GM13976 (cell line): Measurements from ENCODE around the gene ATF7.

ENCODE experiments used
- DNase-seq: peaks from one replicate; pipeline ENCODE4 v3.0.0; 2012; ENCODE audit warnings: low spot score
- in situ Hi-C: fragments of 300-500 bp; cut with MboI; formaldehyde crosslinking; loops from one replicate; pipeline ENCODE4 v1.12.0; 2022; ENCODE audit warnings: low sequenced_read_pairs, mixed read lengths, inconsistent platforms; ENCODE audit not compliant: unreplicated experiment
- TF ChIP-seq, protein P1 (sequence below): IDR thresholded peaks from 2 replicates; pipeline ENCODE4 v1.5.1; 2012; ENCODE audit warnings: borderline replicate concordance, mild to moderate bottlenecking; ENCODE audit not compliant: insufficient read depth; ENCODE audit errors: extremely low read depth, missing control alignments, control extremely low read depth

ATF7 gene

DNA sequence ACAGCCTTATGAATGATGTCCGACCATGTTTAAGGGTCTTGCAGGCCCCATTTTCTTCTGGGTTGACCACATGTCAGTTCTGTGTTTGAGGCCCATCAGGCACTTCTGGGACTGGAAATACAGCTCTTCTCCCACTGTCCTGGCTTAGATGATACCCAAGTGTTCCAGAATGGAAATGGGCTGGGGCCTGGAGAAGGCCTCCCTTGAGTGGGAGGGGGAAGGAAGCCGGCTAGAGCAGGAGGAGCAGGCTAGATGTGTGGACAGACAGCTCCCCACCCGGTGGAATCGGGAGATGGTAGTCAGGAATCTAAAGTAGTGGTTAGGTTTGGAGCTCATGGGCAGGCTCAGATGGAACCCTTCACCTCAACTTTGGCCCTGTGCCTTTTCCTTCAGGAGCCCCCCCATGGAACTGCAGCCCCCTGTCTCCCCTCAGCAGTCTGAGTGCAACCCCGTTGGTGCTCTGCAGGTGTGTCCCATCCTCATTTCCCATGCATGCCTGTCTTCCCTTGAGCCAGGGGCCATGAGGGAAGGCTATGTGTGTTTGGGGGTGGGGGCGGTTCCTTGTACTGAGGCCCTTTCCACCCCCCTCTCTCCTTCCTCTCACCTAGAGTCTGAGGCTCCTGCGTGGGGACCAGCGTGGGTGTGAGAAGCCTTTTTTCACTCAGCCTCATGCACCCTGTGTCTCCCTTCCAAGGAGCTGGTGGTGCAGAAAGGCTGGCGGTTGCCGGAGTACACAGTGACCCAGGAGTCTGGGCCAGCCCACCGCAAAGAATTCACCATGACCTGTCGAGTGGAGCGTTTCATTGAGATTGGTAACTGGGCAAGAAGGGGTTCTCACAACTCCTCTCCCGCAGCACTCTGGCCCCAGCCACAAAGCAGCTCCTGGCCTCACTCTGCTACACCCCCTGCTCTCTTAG lies 121.9 kb downstream of the ATF7 start:
- TF ChIP-seq, protein P1, sequence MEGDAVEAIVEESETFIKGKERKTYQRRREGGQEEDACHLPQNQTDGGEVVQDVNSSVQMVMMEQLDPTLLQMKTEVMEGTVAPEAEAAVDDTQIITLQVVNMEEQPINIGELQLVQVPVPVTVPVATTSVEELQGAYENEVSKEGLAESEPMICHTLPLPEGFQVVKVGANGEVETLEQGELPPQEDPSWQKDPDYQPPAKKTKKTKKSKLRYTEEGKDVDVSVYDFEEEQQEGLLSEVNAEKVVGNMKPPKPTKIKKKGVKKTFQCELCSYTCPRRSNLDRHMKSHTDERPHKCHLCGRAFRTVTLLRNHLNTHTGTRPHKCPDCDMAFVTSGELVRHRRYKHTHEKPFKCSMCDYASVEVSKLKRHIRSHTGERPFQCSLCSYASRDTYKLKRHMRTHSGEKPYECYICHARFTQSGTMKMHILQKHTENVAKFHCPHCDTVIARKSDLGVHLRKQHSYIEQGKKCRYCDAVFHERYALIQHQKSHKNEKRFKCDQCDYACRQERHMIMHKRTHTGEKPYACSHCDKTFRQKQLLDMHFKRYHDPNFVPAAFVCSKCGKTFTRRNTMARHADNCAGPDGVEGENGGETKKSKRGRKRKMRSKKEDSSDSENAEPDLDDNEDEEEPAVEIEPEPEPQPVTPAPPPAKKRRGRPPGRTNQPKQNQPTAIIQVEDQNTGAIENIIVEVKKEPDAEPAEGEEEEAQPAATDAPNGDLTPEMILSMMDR = no peak
- no peak for DNase-seq
- in situ Hi-C loops = no loop called here

- TF ChIP-seq, protein P1 = no peak
- DNase-seq = no peak
- in situ Hi-C loops = no loop called here
Observed at GRCh38 chr12:53502983-53503728, 123.0 kb downstream of the ATF7 start.

DNA sequence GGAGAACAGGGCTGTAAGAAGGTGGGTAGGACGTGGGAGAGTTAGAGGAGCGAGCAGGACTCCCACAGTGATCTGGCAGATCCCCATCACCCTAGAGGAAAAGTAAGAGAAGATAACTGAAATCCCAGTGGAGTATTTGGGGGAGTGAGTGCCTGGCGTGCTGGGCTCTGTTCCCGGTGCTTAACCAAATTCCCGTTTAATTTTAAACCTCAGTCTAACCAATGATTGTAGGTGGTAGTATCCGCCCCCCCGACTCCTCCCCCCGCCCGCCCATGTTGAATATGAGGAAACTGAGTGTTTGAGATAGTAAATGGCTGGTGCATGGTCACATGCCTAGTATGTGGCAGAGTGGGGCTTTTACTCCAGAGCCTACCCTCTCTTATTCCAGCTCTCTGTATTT lies 123.9 kb downstream of the ATF7 start:
- in situ Hi-C loops = no loop called here
- TF ChIP-seq, protein P1 = no peak
- no peak for DNase-seq

- in situ Hi-C loops = no loop called here
- no peak for DNase-seq
- TF ChIP-seq, protein P1 = no peak
Observed at GRCh38 chr12:53501615-53502181, 124.5 kb downstream of the ATF7 start.

DNA sequence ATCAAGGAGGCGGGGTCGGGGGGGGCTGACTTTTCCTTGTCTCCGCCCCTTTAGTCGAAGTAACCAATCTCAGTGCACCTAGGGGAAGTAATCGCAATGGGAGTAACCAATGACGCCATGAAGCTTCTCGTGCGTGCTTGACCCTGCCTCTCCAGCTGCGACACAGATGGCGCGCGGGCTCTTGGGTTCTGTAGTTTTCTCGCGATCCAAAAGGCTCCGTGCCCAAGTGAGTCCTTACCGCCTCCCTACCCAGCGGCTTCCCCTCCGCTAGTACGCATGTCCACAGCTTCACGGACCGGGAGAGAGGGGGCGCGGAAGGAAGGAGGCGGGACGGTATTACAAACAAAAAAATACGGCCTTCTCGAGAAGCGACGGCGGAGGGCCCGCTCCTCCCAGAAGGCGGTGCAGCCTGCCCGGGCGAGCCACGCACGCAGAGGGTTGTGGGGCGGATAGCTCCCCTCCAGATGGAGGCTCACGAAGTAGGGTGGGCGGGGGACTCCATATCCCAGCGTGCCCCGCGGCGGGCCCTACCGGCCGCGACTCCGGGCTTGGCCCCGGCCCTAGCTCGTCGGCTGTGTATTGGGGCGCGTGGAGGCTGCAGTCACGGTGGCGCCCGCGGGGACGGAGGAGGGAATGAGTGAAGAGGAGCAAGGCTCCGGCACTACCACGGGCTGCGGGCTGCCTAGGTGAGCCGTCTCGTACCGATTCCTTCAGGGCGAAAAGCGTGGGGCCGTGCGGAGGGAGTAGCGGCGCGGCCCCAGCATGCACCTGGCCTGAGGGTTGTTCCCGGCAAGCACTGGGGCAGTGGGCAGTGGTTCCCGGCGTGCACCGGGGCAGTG lies 125.2 kb downstream of the ATF7 start, which contains the start of gene TARBP2:
Gene TARBP2, plus strand, starts transcription at position 508 of the 839 bp plus-strand sequence. Its CDS starts 126 bp downstream, at position 634.
- DNase-seq = peak; percentile 96
- TF ChIP-seq, protein P1 = no peak
- in situ Hi-C loops = no loop called here
